AG04450 (cell line): ENCODE measurements around the gene CCBE1. TPM values are rescaled to one million over a fixed set of nuclear protein-coding genes. Genes with fewer than 3 reads are reported as not detected.

Source experiments
- CTCF ChIA-PET: fragments of 300-600, 350-600 bp; formaldehyde crosslinking; extraction: SDS; loops from one replicate; lab custom pipeline; 2022; ENCODE audit warnings: antibody characterized with exemption, inconsistent platforms; lab: Charles Lee
- POLR2A ChIA-PET: fragments of 350-600 bp; formaldehyde crosslinking; extraction: SDS; loops from one replicate; lab custom pipeline; 2021; ENCODE audit warnings: antibody characterized with exemption, inconsistent platforms; lab: Yijun Ruan, JAX
- DNase-seq: peaks from one replicate; pipeline ENCODE4 v3.0.0-alpha.2; 2011; ENCODE audit warnings: low read depth, low spot score
- H3K27ac ChIP-seq: one replicate; pipeline ENCODE4 v1.5.1; 2012; ENCODE audit warnings: low read depth, low read length, control low read depth
- H3K27me3 ChIP-seq: one replicate; pipeline ENCODE4 v1.6.0; 2012; ENCODE audit warnings: low read length; ENCODE audit not compliant: control insufficient read depth, insufficient read depth
- H3K4me3 ChIP-seq: 2 replicates; pipeline ENCODE4 v1.5.1; 2011; ENCODE audit warnings: mild to moderate bottlenecking, low read depth, low read length, control low read depth
- H3K9me3 ChIP-seq: 2 replicates; pipeline ENCODE4 v1.5.1; 2012; ENCODE audit warnings: low read length; ENCODE audit not compliant: control insufficient read depth, insufficient read depth
- CTCF ChIP-seq: IDR thresholded peaks from 2 replicates; pipeline ENCODE4 v1.5.1; 2011; ENCODE audit warnings: low read depth, low read length, control low read depth, inconsistent platforms
- polyA plus RNA-seq: library from polyadenylated mRNA; depleted of rRNA; stranded (reverse); fragments of >200 nt; gene quantifications from 2 replicates; pipeline ENCODE4 v1.2.3, GENCODE V29; 2011

The CCBE1 gene
- polyA plus RNA-seq, 1 experiment = 40.4 TPM

GRCh38 chr18:59393381-59393780 is 303.8 kb downstream of the CCBE1 start:
- ChIA-PET POLR2A (no interaction called here), CTCF (interaction anchor here (0.6 to 3.2 kb wide), 2 partner anchors 9 to 85 kb away, joined by 4 to 17 read pairs; no protein-coding TSS in a partner anchor)
- no peak overlapping the region for H3K4me3 ChIP-seq

DNA sequence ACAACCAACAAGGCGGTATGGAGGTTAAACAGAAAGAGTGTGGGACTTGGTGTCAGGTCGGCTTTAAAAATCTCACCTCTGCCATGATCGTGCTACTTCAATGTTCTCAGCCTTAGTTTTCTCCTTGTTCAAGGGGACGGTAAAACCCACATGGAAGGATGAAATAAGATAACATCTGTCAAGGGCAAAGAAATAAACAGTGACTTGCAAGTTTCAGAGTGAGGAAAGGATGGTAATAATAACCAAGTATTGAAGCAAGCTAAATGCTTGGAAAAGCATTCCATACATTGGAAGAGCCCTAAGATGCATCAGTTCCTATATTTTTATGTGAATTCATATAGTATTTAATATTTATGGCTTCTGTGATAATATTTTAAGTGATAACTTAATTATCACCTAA is 308.4 kb downstream of the CCBE1 start:
- POLR2A ChIA-PET = interaction anchor here (0.6 to 0.9 kb wide), 3 partner anchors 11 to 30 kb away, joined by 3 to 4 read pairs (median 3); partner anchors contain the start of gene LMAN1
- no peak overlapping the region for H3K27ac ChIP-seq
- CTCF ChIA-PET = interaction anchor here (0.9 to 3.7 kb wide), 4 partner anchors 14 to 140 kb away, joined by 3 to 23 read pairs (median 8); no protein-coding TSS in a partner anchor

More at GRCh38 chr18:59393381-59393780, 303.8 kb downstream of the CCBE1 start:
- peaks cover 6% of the 10 kb centered on the region for H3K27me3 ChIP-seq
- H3K9me3 ChIP-seq = no peaks in the 10 kb centered on the region
- TF ChIP-seq CTCF = no peak
- DNase-seq = no peak
- no peak overlapping the region for H3K27ac ChIP-seq

GRCh38 chr18:59387687-59388565 is 309.3 kb downstream of the CCBE1 start:
- no peak for TF ChIP-seq CTCF
- ChIA-PET POLR2A (no interaction called here), CTCF (interaction anchor here (2.2 to 3.7 kb wide), 3 partner anchors 14 to 139 kb away, joined by 7 to 23 read pairs (median 14); no protein-coding TSS in a partner anchor)
- Histone ChIP-seq H3K27me3 (peaks cover 4% of the 10 kb centered on the region), H3K27ac (no peak overlapping the region), H3K4me3 (no peak overlapping the region), H3K9me3 (no peaks in the 10 kb centered on the region)
- no peak for DNase-seq

More for the DNA sequence above, 308.4 kb downstream of the CCBE1 start:
- Histone ChIP-seq H3K4me3 (no peak overlapping the region), H3K27me3 (peaks cover 9% of the 10 kb centered on the region), H3K9me3 (no peaks in the 10 kb centered on the region)
- no peak for TF ChIP-seq CTCF
- DNase-seq = no peak

DNA sequence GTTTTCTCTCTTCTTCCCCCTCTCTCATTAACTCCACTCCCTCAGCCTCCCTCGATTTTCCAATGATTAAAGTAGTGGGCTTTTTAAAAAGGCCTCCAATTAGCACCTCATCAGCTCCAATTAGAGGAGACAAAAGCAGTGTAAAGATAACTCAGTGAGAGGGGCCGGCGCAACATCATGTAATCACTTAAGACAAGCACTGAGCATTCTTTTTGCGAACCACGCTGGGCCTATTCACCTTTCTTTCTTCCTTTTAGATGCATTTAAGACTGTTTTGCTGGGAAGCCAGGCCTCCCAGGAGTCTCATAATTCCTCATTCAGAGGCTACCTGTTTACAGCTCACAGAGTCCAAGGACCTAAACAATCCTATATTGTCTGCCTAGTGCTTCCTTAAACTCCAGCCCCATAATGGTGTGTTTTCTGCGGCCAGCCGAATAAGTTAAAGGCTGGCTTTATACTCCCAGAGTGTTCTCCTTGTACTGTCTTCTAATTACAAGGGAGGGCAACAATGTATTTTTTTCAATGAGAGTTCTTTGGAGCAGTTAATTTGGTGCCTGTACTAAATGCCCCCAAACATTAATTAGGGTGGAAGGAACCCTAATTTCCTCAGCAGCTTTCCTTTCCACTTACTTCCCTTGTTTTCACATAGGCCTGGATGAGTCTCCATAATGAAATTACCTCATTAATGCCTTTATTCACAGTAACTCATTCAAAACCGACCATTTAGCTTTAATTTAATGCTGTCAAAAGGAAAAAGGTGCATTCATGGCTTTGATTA is 310.1 kb downstream of the CCBE1 start:
- TF ChIP-seq CTCF = no peak
- Histone ChIP-seq H3K9me3 (no peaks in the 10 kb centered on the region), H3K27ac (no peak overlapping the region), H3K4me3 (no peak overlapping the region), H3K27me3 (peaks cover 6% of the 10 kb centered on the region)
- no peak for DNase-seq
- ChIA-PET POLR2A (no interaction called here), CTCF (interaction anchor here (0.9 to 3.7 kb wide), 4 partner anchors 15 to 138 kb away, joined by 3 to 23 read pairs (median 6); no protein-coding TSS in a partner anchor)
